Measurements from ENCODE around the gene ECE1.

ECE1 gene

DNA sequence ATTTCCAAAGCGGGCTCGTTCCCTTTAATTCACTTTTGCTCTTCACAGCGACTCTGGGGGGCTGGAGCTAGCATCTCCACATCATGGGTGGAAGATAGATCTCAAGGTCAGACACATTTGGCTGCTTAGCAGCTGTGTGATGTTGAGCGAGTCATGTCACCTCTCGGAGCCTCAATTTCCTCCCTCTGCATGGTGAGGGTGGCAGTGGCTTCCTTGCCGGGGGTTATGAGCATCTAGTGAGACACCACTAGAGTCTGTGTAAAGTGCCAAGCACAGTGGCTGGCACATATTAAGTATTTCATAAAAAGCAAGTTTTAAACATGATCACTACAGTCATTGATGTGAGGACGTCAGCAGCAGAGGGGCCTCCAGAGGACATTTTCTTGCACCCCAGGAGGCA is 16.9 kb upstream of the ECE1 start:
- TF ChIP-seq, protein P1, sequence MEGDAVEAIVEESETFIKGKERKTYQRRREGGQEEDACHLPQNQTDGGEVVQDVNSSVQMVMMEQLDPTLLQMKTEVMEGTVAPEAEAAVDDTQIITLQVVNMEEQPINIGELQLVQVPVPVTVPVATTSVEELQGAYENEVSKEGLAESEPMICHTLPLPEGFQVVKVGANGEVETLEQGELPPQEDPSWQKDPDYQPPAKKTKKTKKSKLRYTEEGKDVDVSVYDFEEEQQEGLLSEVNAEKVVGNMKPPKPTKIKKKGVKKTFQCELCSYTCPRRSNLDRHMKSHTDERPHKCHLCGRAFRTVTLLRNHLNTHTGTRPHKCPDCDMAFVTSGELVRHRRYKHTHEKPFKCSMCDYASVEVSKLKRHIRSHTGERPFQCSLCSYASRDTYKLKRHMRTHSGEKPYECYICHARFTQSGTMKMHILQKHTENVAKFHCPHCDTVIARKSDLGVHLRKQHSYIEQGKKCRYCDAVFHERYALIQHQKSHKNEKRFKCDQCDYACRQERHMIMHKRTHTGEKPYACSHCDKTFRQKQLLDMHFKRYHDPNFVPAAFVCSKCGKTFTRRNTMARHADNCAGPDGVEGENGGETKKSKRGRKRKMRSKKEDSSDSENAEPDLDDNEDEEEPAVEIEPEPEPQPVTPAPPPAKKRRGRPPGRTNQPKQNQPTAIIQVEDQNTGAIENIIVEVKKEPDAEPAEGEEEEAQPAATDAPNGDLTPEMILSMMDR (IDR thresholded peaks at IDR 0.05; ENCODE audit: low read depth, low read length): no peak
- H3K4me3 ChIP-seq (replicated peaks in 1 of 2; ENCODE audit: low read depth in 2 of 2, low read length in 2 of 2): no peak overlapping the region
- no peak for DNase-seq (ENCODE audit: low read depth in 2 of 2)

DNA sequence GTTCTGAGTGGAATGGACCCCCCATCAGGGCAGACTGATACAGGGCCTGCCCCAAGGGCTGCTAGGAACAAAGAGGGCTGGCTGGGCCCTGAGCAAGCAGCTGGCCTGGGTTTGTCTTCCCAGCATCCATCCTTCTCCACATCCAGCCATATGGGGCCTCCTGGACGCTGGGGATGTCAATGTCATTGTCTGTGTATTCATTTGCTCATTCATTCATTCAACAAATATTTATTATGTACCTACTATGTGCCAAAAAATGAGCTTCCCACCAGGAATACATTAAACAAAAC is 15.6 kb upstream of the ECE1 start:
- TF ChIP-seq, protein P1 (IDR thresholded peaks at IDR 0.05; ENCODE audit: low read depth, low read length): no peak
- H3K4me3 ChIP-seq (replicated peaks in 1 of 2; ENCODE audit: low read depth in 2 of 2, low read length in 2 of 2): no peak overlapping the region
- no peak for DNase-seq (ENCODE audit: low read depth in 2 of 2)

DNA sequence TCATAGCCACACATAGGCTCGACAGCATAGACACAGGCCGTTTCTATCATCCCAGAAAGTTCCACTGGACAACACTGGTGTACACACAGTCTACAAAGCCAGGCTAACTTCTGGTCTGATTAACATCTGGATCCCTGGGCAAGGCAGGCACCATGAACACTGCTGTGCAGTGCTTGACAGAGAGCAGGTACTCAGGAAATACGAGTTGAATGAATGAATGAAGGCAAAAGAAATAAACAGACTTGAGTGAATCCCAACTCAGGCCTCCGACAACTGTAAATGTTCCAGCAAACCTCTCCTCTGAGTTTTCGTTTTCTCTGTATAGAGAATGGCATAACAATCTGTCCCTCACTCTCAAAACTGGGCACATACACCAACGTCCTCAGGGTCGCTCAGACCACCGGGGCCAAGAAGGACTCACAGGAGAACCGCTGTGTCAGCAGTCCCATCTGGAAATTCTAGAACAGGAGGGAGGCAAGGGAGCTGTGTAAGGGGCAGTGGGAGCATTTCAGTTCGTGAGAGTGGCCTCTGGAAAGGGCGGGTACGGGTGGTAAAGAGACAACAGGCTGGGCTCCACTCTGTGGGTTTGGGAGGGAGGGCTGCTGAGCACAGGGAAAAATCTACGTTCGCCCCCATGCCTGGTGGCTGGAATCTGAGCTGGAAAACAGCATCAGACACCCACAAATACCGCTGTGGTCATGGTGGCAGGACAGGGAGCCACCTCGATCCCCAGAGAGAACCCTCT is 15.1 kb upstream of the ECE1 start:
- DNase-seq (ENCODE audit: low read depth in 2 of 2): no peak
- TF ChIP-seq, protein P1 (IDR thresholded peaks at IDR 0.05; ENCODE audit: low read depth, low read length): no peak
- no peak overlapping the region for H3K4me3 ChIP-seq (replicated peaks in 1 of 2; ENCODE audit: low read depth in 2 of 2, low read length in 2 of 2)

DNA sequence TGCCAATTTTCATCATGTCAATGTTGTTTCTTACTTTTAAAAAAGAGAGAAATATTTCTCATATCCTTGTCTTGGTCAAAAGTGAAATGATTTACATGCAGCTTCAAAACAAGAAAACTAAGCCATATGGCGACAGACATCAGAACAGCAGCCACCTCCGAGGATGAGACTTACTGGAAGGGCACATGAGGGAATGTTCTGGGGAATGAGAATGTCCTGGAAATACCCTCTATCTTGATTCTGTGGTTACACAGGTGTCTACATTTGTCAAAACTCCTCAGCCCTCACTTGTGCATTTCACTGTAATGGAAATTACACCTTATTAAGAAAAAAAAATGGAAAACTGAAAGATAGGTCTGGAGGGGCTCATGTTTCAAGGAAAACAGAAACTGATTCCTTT is 14.2 kb upstream of the ECE1 start:
- no peak overlapping the region for H3K4me3 ChIP-seq (replicated peaks in 1 of 2; ENCODE audit: low read depth in 2 of 2, low read length in 2 of 2)
- no peak for DNase-seq (ENCODE audit: low read depth in 2 of 2)
- TF ChIP-seq, protein P1 (IDR thresholded peaks at IDR 0.05; ENCODE audit: low read depth, low read length): no peak

DNA sequence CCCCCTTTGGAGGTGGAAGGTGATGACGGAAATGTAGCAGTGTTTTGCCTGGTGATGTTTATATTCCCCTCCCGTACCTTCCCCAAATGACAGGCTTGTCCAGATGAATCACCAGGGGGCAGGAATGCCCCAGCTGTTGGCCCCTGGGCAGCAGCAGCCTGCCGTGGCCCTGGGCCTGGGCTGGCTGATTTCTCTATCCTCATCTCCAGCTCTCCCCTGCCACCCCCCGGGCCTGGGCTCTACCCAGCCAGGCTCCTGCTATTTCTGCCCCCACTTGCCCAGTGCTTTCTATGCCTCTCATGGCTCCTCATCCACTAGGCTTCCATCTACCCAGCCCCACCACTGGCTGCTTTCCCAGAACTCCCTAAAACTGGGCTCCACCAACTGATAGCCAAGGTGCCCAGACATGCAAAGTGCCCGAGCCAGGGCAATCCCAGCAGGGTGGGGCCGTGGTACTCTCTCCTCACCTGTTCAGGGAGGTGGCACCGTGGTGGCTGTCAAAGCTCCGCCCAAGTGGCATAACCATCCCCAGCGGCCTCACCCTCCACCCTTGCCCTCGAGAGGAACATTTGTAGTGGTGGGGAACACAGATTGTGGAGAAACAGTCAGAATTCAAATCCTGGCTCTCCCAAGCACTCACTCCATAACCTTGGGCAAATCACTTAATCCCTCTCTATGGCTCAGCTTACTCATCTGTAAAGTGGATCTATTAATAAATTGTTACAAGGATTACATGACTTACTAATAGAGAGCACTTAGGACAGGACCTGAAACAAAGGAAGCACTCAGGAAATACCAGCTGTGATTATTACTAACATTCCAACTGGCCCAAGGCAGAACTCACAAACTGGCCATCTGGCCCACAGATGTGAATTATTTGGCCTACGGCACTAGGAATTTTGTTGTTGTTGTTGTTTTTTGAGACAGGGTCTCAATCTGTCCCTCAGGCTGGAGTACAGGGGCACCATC is 12.8 kb upstream of the ECE1 start:
- TF ChIP-seq, protein P1 (IDR thresholded peaks at IDR 0.05; ENCODE audit: low read depth, low read length): peak; percentile 16
- no peak overlapping the region for H3K4me3 ChIP-seq (replicated peaks in 1 of 2; ENCODE audit: low read depth in 2 of 2, low read length in 2 of 2)
- peak; percentile 81 to 92 for DNase-seq (ENCODE audit: low read depth in 2 of 2)

DNA sequence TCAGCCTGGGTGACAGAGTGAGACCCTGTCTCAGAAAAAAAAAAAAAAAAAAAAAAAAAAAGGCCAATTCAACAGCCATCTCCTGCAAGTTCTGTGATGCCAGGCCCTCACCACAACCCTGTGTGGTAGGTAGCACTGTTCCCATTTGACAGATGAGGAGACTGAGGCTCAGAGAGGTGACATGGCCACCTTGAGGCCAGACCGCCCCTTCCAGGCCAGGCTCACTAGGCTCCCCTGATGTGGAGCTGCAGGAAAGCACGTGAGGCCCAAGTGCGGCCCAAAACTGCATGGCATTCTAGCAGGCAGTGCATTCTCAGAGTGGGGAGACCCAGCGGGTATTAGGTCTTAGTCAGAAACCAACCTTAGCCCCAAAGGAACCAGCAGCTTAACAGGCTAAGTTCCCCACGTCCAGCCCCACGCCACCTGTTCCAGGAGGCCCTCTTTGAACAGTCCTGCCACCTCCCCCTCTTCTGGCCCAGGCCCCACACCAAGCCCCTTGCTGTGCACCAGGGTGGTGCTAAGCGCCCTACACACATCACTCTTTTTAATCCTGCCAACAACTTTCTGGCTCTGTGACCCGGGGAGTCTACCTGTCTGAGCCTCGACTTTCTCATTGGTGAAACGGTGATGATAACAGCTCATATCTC is 11.7 kb upstream of the ECE1 start:
- TF ChIP-seq, protein P1 (IDR thresholded peaks at IDR 0.05; ENCODE audit: low read depth, low read length): no peak
- no peak for DNase-seq (ENCODE audit: low read depth in 2 of 2)
- no peak overlapping the region for H3K4me3 ChIP-seq (replicated peaks in 1 of 2; ENCODE audit: low read depth in 2 of 2, low read length in 2 of 2)
